Adipose tissue (tissue), 3 donors: ENCODE measurements around the gene GPRIN2. TPM values are rescaled to one million over a fixed set of nuclear protein-coding genes. Genes with fewer than 3 reads are reported as not detected.
"Not testable (repeated sequence)": the region's sequence is repeated elsewhere in the genome, so short reads cannot be mapped to it uniquely, and the experiment has no call there.

Experiments
- H3K27ac ChIP-seq: one replicate; pipeline ENCODE4 v1.5.1; 2013; ENCODE audit warnings: low read depth, low read length
- WGBS, 3 donors: extraction: QIAGEN DNeasy Blood & Tissue Kit; methylation state at CpG; one replicate each; pipeline ENCODE4 v1.1.7; 2013; 5-methylcytosine and 5-hydroxymethylcytosine counted together
- polyA plus RNA-seq, 3 donors: library from polyadenylated mRNA; stranded (reverse); fragments of 200-250 nt; gene quantifications; one replicate each; pipeline ENCODE4 v1.2.3, GENCODE V29; 2013
- donor health status: healthy with polysubstance abuse.
- donor health status: Bipolar disorder and iron deficiency.
- donor health status: healthy.

GPRIN2 gene
- polyA plus RNA-seq, 3 donors: 0.11 to 2.3 (median 0.46) TPM

- WGBS, 3 donors: 75 to 89% (median 80%) methylated on average over 6 of the region's 6 CpGs
Observed at GRCh38 chr10:46514431-46514861, 42.0 kb downstream of the GPRIN2 start.

GRCh38 chr10:46513333-46513732, 43.1 kb downstream of the GPRIN2 start:
- not testable (repeated sequence) for H3K27ac ChIP-seq
- WGBS, 3 donors: no CpG with 5 or more reads among the region's 8 CpGs

More at GRCh38 chr10:46514431-46514861, 42.0 kb downstream of the GPRIN2 start:
- H3K27ac ChIP-seq: no peak overlapping the region

GRCh38 chr10:46512725-46513124, 43.7 kb downstream of the GPRIN2 start:
- H3K27ac ChIP-seq: not testable (repeated sequence)
- WGBS, 3 donors: 90 to 97% (median 94%) methylated on average over 2 to 3 of the region's 7 CpGs

- H3K27ac ChIP-seq: not testable (repeated sequence)
- WGBS, 3 donors: no CpG with 5 or more reads among the region's 5 CpGs
Observed at GRCh38 chr10:46512002-46512401, 44.5 kb downstream of the GPRIN2 start.

Other genes with a start within 250 kb of the GPRIN2 start
- 1 to 10 TPM in 2 of 3 donors, under 1 TPM in 1; 0.15 to 5.9 (median 5.6) TPM for gene ANXA8L1, start 180.9 kb downstream of the GPRIN2 start, polyA plus RNA-seq
- under 1 TPM in 2 of 3 donors, not detected in 1; 0.04 to 0.05 TPM for gene NPY4R, start 90.7 kb downstream of the GPRIN2 start, polyA plus RNA-seq
- gene SYT15, start 22.5 kb upstream of the GPRIN2 start, polyA plus RNA-seq: 1 to 10 TPM; 1.7 to 3.3 (median 1.7) TPM